NCI-H526 treated with DMSO at 0.1 percent for 48 hours (cell line): ENCODE measurements around the gene CRKL.
A peak's percentile ranks its signal among the peaks of the same experiment; 100 is the strongest.
"Not testable (repeated sequence)": the region's sequence is repeated elsewhere in the genome, so short reads cannot be mapped to it uniquely, and the experiment has no call there.

ENCODE experiments used
- DNase-seq: peaks from one replicate; lab custom pipeline; 2025; lab: John Stamatoyannopoulos, UW

Gene CRKL, protein sequence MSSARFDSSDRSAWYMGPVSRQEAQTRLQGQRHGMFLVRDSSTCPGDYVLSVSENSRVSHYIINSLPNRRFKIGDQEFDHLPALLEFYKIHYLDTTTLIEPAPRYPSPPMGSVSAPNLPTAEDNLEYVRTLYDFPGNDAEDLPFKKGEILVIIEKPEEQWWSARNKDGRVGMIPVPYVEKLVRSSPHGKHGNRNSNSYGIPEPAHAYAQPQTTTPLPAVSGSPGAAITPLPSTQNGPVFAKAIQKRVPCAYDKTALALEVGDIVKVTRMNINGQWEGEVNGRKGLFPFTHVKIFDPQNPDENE

DNA sequence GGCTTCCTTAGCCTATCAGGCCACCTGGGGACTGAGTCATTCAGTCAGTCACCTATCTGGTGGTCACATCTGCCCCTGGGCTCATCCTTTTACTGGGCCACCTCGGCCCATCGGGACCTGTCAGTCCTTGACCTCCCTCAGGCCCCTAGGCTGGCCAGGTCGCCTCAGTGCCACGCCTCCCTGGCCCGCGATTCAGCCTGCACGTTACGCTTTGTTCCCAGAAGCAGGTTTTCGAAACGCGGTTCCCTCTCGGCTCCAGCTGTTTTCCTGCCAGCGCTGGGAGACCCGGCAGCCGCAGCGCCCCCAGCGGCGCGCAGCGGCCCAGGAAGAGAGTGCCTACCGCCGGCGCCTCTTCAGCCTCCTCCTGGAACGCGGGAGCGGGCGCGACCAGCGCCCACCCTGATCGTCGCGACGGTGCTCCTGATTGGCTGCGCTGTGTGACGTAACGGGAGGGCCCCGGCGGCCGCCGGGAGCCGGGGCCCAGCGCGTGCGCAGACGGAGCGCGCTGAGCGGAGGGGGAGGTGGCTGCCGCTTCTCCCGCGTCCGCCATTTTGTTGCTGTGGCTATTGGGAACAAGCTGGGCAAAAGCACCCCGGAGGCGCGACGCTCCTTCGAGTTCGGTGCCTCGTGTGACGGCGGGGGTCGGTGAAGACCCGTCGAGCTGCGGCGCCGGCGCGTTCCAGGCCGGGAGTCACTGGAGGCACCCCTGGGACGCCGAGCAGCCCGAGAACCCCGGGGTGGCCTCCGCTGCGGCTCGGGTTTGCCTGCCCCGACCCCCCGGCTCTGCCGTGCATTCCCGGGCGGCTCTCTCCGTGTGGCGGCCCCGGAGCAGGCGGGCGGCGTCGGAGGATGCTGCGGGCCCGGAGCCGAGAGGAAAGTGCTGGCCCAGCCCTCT lies at the start of gene CRKL:
Gene CRKL, plus strand, starts transcription at position 492 of the 895 bp plus-strand sequence. CDS start 528 bp downstream, outside the sequence.
- peak; percentile 87 for DNase-seq

DNA sequence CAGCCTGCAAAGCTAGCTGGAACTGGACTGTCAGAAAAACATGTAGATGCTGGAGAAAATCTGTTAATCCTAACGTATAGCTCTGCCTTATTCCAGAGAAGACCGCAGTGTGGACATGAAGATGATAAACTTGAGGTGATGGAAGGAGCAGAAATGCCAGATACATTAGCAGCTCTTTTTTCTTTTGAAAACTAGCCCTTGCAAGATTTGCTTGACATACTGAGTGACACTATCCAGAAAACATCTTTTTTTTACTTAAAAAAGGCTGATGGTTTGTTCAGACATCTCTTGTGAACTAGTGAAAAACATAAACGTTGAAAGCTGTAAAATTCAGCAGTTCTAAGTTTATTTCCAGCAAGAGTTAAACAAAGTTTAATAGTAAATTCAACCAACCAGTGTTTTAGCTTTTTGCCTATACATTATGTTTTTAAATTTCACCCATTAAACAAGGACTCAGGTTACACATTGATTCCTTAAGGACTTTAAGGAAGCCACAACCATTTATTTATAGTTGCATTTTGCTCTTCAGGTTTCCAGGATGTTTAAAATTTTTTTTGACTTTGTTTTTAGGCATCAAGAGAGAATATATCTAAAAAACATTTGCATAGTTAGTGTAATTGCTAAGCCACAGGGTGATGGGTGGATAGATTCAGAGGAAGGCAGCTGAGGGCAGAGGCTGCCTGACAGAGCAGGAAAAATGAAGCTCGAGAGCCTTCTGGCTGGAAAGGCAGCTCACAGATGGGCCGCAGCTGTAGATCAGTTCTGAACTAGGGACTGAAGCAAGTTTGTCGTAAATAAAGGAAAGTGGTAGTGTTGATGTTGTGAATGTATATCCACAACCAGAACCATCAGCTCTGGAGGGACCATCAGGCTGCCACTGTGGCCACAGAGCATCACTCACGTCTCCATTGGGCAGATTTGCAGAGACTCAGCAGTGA lies 48.9 kb upstream of the CRKL start:
- DNase-seq: no peak

DNA sequence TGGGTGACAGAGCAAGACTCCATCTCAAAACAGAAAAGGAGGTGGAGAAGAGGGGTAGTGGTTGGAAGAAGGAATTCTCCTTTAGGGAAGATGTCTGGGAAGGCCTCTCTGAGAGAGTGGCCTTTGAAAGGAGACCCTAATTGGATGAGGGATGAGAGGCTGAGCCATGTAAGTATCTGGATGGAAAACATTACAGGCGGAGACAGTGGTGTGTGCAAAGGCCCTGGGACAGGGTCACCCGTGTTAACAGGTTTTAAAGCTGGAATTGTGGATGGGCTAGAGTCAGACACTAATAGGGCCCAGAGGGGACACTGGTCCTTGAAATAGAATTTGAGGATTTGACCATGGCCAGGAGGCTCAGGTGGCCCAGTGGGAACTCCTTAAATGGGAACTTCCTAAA lies 48.0 kb upstream of the CRKL start:
- DNase-seq: no peak

DNA sequence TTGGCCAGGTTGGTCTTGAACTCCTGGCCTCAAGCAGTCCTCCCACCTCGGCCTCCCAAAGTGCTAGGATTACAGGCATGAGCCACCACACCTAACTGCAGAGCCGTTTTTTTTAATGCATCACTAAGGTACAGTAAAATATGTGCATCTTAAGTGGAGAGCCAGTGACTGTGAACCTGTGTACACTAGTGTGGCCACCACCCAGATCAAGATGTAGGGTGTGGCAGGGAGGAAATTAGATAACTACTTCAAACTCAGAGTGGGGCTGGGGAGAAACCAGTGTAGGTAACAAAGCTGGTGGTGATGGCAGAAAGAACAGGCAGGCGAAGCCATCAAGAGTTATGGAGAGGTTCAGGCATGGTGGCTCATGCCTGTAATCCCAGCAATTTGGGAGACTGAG lies 44.0 kb upstream of the CRKL start:
- no peak for DNase-seq

DNA sequence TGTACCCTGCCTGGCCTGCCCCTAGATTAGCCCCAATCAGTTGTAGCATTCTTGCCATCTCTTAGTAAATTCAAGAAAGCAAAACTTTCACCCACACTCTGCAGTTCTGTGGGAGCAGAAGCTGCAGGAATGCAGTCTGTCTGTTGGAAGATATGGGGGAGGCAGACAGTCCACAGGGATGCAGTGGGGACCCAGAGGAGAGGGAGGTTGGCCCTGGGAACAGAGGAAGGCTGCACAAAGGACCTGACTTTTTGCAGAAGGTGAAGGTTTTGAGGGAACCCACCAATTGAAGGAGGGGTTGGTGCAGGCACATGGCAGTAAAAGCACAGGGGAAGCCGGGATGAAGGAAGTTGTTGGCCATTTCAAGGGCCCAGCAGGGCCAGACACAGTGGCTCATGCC lies 41.9 kb upstream of the CRKL start:
- no peak for DNase-seq

DNA sequence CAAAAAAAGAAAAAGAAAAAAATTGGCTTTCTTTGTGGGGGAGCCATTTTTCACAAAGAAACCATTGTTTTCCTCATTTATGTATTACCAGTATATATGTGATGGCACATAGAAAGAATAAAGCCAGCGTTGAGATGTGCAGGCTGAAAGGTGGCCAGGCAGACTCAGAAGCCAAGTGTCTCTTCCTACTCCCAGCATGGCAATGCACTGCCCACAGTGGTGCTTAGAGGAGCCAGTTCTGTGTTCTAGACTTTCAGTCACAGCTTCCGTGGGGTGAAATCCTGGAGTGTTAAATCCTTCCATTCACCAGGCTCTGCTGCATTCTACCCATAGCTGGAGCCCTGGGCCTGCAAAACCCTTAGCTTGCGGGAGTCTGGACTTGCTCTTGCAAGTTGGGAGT lies 39.5 kb upstream of the CRKL start:
- no peak for DNase-seq

DNA sequence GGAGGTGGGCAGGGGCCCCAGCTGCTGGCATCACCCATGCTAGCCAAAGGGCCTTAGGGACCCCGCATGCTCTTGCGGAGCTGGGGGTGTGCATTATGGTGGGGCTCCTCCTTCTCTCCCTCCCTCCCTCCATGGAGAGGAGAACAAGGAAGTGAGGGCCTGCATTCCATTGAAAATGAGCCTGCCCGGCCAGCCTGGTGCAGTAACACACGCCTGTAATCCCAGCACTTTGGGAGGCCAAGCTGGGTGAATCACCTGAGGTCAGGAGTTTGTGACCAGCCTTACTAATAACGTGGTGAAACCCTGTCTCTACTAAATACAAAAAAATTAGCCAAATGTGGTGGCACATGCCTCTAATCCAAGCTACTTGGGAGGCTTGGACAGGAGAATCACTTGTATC lies 36.0 kb upstream of the CRKL start:
- DNase-seq: no peak

DNA sequence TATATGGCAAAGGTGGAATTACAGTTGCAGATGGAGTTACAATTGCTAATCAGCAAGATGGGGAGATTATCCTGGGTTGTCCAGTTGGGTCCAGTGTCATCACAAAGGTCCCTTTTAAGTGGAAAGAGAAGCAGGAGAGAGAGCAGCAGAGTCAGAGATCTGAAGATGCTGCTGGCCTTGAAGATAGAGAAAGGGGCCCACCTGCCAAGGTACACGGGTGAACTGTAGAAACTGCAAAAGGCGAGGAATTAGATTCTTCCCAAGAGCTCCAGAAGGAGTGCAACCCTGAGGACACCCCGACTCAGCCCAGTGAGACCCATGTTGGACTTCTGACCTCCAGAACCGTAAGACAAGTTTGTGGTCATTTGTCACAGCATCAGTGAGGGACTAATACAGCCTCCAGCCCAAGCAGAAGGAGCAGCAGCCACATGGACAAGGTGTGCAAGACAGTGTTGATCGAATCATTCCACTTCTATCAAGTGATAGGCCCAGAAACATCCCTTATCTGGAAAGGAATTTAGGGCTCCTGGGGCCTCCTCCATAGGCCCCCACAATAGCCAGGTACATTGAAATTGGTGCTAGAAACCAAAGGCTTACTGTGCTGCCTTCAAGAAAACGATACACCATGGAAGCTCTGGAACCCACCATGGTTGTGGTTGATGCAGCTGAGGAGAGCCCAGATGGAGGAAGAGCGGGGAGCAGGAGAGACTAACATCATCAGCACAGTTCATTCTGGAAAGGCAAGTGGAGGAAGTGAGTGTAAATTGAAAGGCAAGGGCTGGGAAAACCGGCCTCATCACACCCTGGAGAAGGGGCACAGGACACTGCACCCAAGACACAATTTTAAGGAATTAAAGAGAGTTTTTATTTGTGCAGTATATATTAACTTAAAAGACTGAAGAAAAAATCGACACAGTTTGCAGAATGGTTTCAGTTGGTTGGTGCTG lies 35.1 kb upstream of the CRKL start:
- DNase-seq: no peak

DNA sequence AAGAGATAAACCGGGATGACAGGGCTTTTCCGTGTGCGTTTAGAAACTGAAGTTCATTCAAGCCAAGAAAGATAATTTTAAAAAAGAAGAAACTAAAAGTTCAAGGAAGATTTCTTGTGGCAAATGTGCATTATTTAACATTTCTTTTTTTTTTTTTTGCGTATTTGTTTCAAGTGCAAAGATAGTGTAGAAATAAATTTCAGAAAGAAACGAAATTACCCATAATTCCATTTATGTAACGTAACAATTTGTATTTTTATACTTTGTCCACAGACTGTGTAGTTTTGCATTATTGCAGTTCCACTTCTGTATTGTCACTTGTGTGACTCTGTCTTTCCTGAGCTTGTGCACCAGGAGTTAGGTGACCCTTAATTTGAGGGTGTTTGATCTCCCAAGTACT lies 34.4 kb upstream of the CRKL start:
- no peak for DNase-seq

DNA sequence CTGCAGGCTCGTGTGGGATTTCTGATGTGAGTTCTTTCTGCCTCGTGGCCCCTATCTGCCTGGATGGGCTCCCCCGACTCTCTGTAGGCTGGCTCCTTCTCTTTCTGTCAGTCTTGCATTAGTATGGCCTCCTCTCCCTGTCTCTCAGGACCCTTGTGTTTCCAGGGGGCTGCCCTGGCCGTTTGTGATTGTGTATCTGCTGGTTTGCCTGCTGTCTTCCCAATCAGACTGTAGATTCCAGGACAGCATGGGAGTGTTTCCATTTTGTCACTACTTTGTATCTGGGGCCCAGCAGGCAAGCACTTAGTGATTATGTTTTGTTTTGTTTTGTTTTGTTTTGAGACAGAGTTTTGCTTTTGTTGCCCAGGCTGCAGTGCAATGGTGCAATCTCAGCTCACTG lies 32.8 kb upstream of the CRKL start:
- DNase-seq: no peak

DNA sequence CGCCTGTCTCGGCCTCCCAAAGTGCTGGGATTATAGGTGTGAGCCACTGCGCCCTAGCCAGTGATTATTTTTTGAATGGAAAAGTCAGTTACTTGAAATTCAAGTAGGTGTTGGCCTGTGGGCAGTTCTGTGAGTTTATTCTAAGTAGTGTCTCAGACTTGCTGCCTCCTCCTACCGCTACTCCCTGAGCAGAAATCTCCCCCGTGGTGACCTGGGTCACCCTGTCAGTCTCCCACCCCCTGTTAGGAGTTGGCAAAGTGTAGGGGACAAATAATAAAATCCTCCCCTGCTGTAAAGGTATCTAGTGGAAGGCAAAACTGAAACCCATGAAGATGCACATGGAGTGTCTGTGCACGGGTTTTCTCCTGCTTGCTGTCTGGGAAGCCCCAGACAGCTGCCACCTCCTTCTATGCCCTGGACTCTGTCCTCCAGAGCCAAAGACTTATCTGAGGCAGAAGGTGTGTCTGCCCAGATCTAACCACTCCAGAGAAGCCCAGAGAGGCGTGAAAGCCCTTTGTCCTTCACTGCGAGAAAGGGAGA lies 32.1 kb upstream of the CRKL start:
- DNase-seq: no peak

DNA sequence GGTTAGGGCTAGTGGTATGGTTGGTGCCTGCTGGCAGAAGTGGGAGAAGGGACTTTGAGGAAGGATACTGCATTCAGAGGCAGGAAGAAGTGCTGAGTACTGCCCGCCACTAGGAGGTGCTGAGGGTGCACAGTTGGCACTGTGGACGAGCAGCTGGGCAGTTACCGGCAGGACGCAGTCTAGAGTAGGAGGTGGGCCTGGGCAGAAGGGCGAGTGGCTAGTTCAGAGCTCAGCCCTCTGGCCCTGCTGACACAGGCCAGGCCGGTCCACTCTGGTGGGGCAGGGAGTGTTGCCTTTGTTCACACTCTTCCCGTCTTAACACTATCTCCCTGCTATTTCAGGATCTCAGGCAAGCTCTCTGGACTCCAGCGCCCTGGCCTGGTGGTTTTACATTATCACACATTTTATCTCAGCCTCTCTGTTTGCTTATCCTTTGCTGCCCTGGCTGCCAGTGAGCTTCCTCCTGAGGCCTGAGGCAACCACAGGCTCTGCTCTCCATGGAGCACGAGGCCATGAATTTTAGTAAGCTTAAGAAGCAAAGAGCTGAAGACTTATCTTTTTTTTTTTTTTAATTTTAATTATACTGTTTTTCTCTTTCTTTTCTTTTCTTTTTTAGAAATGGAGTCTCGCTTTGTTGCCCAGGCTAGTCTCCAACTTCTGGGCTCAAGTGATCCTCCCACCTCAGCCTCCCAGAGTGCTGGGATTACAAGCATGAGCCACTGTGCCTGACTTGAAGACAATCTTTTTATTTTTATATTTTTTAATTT lies 31.5 kb upstream of the CRKL start:
- peak; percentile 54 for DNase-seq

DNA sequence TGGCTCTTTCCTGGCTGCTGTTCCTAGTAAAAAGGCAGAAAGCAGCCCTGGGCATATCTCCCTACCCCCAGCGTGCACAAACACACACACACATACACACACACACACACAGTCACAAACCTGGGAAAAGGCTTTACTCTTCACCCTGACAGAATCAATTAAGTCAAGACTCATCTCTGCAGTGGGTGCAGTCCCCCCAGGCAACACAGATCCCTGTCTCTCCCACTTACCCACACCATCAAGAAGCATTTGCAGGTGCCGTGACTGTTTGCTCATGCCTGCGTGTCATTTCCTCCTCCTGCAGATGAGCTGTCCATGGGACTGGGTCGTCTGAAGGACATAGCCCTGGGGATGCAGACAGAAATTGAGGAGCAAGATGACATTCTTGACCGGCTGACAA lies 29.8 kb upstream of the CRKL start:
- DNase-seq: no peak

DNA sequence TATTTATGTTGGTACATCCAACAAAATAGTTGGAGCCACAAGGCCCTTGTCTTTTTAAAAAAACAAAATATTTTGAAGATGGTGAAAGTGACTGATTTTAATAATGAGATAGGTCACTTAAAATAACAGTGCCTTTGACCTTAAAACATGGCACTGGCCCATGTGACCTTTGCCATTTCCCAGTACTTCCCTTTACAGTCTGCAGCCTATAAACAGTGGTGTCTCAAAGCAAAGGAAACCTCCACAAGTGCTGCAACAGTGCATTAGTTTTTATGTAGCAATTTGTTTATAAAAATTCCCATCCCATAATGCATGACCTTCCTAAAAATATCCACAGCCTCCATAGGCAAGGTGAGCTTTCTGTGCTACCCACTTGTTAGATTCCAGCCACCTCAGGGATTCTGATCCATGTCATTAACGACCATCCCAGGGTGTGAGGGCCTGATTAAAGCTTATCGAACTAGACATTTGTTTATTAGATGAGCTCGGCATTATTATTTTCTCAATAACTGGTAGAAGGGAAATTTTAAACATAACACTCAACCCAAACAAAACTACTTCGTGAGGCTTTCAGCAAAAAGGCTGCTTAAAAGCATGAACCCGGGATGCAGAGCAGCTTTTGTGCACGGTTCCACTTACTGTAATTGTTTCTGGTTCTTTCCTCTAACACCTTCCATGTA lies 28.0 kb upstream of the CRKL start:
- DNase-seq: no peak

DNA sequence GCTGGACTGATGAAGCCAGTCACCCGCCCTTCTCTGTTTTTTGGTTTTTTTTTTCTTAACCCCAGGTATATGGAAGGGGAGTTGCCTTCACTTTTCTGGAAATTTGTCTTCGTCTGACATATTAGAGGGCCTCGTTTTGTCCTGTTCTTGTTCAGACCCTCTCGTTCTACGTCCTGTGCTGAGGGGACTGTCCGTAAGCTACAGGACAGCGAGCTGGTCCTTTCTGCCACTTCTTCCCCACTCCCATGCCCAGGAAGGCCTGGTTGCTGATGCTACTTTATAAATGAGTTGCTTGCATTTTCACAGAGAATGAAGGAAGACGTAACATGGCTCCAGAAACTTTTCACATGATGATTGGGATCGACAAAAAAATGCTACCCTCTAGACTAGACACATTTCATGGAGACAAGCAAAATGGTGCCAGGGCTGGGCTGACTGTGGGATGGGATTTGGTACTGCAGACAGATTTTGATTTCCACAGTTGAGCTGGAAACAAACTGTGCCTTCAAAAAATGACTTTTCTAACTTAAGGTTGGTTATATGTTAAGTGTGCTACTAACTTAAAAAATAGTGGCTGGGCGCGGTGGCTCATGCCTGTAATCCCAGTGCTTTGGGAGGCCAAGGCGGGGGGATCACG lies 27.2 kb upstream of the CRKL start:
- DNase-seq: no peak

DNA sequence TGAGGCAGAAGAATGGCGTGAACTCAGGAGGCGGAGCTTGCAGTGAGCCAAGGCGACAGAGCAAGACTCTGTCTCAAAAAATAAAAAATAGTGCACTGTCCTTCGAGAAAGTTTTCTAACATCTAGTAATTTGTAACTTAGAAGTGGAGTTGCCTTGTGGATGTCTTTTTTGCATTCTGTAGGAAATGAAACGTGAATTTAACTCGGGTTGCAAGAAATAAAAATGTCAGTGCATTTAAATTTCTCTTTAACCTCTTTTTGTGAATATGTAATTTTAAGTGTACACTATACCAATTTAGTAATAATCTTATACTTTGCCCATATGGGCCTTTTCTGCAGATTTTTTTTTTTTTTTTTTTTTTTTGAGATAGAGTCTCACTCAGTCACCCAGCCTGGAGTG lies 26.2 kb upstream of the CRKL start:
- DNase-seq: no peak

DNA sequence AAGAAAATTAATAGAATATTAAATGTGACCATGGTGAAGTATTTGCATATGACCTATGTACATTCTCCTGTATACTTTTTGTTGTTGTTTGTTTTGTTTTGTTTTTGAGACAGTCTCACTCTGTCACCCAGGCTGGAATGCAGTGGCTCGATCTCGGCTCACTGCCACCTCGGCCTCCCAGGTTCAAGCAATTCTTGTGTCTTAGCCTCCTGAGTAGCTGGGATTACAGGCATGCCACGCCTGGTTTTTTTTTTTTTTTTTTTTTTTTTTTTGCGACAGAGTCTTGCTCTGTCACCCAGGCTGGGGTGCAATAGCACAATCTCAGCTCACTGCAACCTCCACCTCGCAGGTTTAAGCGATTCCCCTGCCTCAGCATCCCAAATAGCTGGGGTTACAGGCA lies 19.5 kb upstream of the CRKL start:
- DNase-seq: not testable (repeated sequence)

DNA sequence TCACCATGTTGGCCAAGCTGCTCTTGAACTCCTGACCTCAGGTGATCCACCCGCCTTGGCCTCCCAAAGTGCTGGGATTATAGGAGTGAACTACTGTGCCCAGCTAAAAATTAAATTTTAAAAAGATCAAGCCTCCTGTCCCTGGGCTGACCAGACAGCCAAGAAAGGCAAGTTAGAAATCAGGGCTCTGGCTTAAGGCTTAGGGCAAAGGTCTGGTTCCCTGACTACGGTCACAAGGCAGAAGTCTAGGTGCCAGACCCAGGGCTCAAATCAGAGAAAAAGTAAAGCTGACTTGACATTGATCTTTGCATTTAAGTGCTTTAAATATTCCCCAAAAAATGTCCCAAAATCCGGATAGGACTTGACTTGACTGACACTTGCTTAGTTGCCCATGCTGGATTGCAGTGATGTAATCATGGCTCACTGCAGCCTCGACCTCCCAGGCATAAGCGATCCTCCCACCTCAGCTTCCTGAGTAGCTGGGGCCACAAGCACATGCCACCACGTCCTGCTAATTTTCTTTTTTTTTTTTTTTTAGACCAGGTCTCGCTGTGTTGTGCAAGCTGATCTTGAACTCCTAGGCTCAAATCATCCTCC lies 17.3 kb upstream of the CRKL start:
- DNase-seq: no peak
